OCI-M1 (cell line): ENCODE data around the gene MYH11.

Experiments
- DNase-seq: peaks from one replicate; lab custom pipeline; 2025; lab: John Stamatoyannopoulos, UW

Gene MYH11

DNA sequence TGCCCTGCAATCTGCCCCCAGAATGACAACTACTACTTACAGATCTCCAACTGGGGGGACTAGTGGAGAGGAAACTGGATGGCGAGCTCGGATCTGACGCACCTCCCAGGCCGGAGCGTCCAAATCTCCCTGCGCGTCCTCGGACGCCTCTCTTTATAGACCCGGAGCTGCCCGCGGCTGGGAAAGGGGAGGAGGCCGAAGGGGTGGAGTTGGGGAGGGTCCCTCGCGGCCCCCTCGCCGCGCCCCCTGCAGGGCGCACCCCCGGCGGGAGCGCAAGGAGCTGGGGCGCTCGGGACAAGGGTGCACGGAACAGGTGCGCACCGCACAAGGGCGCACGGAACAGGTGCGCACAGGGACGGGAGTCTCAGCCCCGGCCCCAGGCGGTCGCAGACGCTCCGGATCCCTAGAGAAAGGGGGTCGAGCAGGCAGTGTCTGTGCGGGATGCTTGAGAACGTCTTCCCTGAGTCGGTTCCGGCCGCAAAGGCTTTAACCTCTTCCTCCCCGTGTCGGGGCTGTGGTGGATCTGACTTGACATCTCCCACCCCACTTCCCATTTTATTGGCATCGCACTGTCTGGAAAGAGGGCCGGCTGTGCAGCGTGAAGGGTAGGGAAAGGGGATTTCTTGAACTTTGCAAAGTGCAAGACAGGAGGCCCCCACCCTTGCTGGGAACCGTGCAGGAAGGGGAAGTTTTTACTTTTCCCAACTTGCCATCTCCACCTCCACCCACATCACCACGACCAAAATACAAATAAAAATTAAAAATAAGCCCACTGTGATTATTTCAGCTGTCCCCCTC is at the start of gene MYH11:
Gene MYH11, minus strand, starts transcription at position 128 of the 798 bp plus-strand sequence. CDS start 18,776 bp downstream, outside the sequence.
- no peak for DNase-seq

DNA sequence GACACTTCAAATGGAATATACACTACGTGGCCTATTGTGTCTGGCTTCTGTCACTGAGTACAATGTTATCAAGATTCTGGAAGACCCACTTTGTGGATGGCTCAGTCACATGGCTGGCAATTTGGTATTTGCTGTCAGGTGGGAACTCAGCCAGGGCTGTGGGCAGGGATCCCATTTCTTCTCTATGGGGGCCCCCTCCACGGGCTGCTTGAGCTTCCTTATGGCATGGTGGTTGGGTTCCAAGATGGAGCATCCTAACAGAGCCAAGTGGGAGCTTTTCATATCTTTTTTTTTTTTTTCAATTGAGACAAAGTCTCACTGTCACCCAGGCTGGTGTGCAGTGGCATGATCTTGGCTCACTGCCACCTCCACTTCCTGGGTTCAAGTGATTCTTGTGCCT is 49.6 kb upstream of the MYH11 start:
- DNase-seq, result no peak

GRCh38 chr16:15903960-15904359 is 47.1 kb upstream of the MYH11 start:
- no peak for DNase-seq

DNA sequence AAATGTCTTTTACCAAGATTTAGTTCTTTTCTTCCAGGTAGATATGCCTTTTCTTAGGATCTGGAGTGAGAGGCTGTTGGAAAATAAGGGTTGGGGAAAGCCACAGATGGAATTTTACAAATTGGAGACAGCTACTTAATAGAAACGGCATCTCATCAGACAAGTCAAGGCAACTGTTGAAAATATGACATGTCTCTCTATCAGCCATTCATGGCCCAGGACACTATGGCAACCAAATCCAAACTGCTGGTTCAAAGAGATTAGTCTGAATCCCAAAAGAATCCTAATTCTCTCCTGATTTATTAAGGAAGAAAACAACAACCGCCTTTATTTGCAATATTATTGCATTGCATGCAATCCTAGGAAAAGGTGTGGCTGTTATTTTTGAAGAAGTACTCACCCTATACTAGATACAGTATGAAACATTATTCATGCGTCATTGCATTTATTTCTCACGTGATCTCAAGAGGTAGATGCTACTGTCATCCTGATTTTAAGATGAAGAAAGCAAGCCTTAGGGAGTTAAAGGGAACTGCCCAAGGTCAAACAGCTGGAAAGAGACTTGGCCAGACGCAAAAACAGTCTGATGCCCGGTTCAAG is 44.2 kb upstream of the MYH11 start:
- DNase-seq, result no peak

DNA sequence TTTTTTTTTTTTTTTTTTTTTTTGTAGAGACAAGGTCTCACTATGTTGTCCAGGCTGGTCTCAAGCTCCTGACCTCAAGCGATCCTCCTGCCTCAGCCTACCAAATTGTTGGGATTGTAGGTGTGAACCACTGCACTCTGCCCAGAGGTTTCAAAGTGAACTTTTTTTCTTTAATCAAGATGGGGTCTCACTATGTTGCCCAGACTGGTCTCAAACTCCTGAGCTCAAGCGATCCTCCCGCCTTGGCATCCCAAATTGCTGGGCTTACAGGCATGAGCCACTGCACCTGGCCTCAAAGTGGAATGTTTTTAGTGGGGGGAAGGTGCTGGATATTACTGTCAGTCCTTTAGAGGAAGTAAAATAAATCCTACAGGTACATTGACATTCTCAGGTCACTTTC is 43.5 kb upstream of the MYH11 start:
- DNase-seq, result no peak

DNA sequence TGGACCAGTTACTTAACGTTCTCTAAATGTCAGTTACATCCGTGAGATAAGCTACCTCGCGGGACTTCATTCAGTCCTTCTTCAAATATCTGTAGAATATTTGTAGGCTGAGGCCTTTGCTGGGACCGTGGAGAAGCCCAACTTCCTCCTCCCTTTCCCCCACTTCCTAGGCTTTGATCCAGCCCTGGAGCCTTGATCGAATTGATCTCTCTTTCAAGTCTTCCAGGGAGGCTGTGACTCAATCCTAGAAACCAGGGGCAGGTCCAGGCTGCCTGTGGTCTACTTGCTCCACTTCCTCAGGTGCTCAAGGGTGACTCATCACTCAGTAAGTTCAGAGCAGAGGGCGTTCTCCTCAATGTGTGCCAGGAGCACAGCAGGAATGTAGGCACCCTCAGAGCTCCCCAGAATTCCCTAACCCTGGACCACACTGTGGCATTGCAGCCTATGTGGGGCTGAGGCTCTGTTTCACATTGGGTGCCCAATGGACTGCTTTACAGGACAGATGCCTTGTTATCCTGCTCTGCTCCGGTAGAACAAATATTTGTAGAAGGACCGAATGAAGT is 42.8 kb upstream of the MYH11 start:
- peak; percentile 30 for DNase-seq

DNA sequence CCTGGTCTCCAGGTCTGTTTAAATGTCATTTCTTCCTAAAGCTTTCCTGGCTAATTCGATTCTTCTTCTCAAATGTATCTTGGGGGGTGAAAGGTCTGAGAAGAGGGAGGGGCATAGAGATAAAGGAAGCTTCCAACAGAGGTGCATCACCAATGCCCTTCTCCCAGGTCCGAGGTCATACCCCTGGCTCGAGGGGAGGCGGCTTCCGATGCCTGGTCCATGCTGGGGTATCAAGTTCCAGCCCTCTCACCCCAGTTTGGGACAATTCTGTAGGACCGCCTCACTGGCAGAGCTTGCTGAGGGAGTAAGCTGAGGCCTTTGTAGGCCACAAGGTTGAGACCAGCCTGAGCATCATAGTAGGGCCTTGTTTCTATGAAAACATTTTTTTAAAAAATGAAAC is 41.8 kb upstream of the MYH11 start:
- DNase-seq, result no peak

GRCh38 chr16:15897834-15898254 is 41.0 kb upstream of the MYH11 start:
- DNase-seq, result peak; percentile 62

DNA sequence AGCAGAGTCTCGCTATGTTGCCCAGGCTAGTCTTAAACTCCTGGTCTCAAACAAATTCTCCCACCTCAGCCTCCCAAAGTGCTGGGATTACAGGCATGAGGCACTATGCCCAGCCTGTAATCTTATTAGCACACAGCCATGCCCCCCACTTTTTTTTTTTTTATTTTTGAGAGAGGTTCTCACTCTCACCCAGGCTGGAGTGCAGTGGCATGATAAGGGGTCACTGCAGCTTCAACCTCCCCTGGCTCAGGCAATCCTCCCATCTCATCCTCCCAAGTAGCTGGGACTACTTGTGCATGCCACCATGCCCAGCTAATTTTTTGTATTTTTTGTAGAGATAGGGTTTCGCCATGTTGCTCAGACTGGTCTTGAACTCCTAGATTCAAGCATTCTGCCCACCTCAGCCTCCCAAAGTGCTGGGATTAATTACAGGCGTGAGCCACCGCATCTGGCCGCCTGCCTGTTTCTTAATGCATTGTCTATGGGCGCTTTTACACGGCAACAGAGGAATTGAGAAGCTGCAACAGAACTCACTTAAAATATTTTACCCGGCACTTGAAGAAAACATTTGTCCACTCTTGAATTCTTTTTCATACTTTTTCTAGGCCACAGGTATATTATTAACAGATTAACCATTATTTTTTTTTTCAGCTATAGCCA is 40.4 kb upstream of the MYH11 start:
- DNase-seq, result no peak

DNA sequence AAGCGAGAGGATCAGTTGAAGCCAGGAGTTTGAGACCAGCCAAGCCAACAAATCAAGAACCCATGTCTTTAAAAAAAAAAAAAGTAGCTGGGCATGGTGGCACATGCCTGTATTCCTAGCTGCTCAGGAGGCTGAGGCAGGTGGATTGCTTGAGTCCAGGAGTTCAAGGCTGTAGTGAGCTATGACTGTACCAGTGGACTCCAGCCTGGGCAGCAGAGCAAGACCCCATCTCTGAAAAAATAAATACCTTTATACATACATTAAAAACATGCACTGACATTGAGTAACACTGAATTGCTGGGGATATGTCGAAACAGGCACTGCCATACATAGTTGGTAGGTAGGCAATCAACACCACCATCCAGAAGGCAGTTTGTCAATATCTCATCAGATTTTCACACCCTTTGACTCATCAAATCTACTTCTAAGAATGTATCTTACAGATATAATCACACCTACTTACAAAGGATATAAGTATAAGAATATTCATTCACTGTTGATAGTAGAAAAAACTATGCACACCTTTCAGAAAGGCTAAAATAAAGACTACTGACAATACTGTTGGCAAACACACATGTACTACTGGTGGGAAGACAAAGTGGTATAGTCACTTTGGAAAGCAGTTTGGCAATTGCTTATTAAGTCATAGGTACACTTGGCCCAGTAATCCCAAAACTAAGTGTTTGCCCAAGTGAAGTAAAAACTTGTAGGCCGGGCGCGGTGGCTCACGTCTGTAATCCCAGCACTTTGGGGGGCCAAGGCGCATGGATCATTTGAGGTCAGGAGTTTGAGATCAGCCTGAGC is 37.9 kb upstream of the MYH11 start:
- DNase-seq, result no peak

- DNase-seq, result no peak
Measured at GRCh38 chr16:15891508-15891907, 34.7 kb upstream of the MYH11 start.

- peak; percentile 99 for DNase-seq
Measured at GRCh38 chr16:15888072-15888976, 31.5 kb upstream of the MYH11 start, which contains the start of gene CEP20. Gene CEP20, minus strand, starts transcription at chr16:15888603. Its CDS starts 18 bp downstream, at chr16:15888585.

- no peak for DNase-seq
Measured at GRCh38 chr16:15887283-15887682, 30.5 kb upstream of the MYH11 start.

DNA sequence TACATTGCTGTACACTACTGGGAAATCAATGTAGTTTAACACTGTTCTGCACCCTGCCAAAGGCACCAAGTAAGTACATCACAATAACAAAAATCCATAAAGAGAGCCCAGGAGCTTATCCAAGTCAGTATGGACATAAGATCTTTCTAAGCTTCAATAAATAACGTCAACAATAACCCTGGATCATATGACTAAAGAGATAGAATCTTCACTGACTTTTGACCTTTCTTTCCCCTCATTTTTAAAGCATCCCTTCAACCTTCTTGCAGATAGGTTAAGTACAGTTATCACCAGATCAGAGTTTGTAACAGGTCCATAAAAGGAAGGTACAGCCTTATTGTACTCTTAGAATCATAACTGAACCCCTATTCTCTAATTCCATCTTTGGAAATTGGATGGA is 29.2 kb upstream of the MYH11 start:
- DNase-seq, result no peak

DNA sequence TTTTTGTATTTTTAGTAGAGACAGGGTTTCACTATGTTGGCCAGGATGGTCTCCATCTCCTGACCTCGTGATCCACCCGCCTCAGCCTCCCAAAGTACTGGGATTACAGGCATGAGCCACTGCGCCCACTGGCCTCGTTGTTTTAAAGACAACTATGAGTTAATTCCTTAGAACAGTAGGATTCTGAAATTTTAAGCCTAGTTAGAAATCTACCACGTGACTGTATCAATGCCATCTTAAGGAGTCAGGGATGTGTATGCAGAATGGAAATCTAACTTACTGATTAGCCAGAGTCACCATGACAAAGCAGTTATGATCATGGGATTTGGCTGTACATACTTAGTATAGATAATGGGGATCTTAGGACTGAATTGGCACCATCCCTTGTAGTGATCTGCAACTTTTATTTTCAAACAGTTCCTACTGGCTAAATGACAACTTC is 28.8 kb upstream of the MYH11 start:
- DNase-seq, result peak; percentile 56

DNA sequence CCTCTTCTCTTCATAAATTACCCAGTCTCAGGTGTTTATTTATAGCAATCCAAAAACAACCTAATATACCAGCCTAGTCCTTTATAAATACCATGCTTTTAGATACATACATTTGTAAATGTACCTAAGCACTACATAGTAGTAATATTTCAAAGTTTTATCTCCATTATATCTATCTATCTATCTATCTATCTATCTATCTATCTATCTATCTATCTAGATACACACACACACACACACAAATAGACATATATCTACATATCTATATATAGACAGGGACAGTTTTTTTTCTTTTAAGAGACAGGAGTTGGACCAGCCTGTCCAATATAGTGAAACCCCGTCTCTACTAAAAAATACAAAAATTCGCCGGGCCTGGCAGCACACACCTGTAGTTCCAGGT is 25.7 kb upstream of the MYH11 start:
- DNase-seq, result no peak

- DNase-seq, result no peak
Measured at GRCh38 chr16:15881794-15882379, 25.1 kb upstream of the MYH11 start.

- no peak for DNase-seq
Measured at GRCh38 chr16:15880434-15881308, 23.8 kb upstream of the MYH11 start.

DNA sequence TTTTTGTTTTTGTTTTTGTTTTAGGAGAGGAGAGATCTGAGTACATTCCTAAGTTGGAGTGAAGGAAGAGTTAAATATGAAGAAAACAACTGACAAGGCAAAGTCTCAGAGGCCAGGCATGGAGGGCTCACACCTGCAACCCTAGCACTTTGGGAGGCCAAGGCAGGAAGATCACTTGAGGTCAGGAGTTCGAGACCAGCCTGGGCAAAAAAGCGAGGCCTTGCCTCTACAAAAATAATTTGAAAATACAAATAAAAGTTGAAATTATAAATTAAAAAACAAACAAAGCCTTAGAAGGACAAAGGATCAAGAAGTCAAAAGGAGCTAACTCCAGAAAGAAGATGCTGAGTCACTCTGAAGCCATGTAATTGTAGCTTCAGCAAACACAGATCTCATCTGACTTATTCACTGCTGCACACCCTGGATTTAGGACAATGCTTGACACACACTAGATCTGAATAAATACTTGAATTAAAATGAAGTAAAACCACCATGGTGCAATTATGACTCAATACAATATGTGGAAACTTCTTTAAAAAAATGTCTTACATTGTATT is 22.5 kb upstream of the MYH11 start:
- DNase-seq, result peak; percentile 70
